ENCODE data around the gene RSRC2. TPM values are rescaled to one million over a fixed set of nuclear protein-coding genes. Genes with fewer than 3 reads are reported as not detected.
"Not testable (repeated sequence)": the region's sequence is repeated elsewhere in the genome, so short reads cannot be mapped to it uniquely, and the experiment has no call there.

RSRC2 gene
- total RNA-seq, 1 donor: 258 TPM

DNA sequence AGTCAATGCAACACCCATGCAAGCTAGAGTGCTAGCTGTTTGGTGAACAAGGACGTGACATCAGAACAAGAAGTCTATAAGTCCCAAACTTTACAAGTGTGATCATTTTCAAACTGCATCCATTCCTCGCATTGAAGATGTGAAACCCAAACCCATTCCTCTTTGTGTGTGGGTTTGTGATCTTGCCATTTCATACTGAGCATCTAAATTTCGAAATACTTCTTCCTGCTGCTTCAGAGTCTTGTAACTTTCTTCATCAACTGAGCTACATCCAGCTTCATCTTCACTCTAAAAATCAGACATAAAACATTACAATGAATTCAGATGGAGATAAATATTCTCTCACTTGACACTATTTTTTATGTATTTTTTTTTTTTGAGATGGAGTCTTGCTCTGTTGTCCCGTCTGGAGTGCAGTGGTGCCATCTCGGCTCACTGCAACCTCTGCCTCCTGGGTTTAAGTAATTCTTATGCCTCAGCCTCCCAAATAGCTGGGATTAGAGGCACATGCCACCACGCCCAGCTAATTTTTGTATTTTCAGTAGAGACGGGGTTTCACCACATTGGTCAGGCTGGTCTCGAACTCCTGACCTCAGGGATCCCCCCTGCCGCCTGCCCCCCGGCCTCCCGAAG, 21.2 kb downstream of the RSRC2 start:
- H3K4me1 ChIP-seq (ENCODE audit: insufficient read depth, low read length): peaks cover 20% of the 10 kb centered on the region
- H3K27me3 ChIP-seq (ENCODE audit: insufficient read depth, low read length): no peaks in the 10 kb centered on the region
- no peak overlapping the region for H3K4me3 ChIP-seq (ENCODE audit: low read length)
- no peaks in the 10 kb centered on the region for H3K9me3 ChIP-seq (ENCODE audit: low read depth, low read length)

DNA sequence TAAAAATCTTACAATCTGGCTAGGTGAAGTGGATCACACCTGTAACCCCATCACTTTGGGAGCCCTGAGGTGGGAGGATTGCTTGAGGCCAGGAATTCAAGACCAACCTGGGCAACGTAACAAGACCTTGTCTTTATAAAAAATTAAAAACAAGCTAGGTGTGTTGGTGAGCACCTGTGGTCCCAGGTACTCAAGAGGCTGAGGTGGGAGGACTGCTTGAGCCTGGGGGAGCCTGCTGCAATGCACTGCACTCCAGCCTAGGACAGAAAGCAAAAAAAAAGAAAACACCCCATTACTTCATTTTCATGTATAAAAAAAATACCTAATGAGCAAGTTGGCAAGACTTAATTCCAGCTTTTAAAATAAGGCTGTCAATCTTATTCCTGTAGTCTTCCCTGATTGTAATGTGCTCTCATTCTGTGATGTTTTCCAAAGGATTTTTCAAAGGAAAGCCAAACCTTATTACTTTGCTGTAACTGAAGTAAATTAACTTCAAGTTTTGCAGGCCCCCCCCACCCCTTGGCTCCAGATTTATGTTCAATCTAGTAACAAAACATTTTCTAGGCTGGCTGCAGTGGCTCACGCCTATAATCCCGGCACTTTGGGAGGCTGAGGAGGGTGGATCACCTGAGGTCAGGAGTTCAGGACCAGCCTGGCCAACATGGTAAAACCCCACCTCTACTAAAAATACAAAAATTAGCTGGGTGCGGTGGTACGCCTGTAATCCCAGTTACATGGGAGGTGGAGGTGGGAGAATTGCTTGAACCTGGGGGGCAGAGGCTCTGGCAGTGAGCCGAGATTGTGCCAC, 22.7 kb downstream of the RSRC2 start:
- H3K27me3 ChIP-seq (ENCODE audit: insufficient read depth, low read length): no peaks in the 10 kb centered on the region
- H3K4me1 ChIP-seq (ENCODE audit: insufficient read depth, low read length): peaks cover 28% of the 10 kb centered on the region
- no peak overlapping the region for H3K4me3 ChIP-seq (ENCODE audit: low read length)
- H3K9me3 ChIP-seq (ENCODE audit: low read depth, low read length): no peaks in the 10 kb centered on the region

DNA sequence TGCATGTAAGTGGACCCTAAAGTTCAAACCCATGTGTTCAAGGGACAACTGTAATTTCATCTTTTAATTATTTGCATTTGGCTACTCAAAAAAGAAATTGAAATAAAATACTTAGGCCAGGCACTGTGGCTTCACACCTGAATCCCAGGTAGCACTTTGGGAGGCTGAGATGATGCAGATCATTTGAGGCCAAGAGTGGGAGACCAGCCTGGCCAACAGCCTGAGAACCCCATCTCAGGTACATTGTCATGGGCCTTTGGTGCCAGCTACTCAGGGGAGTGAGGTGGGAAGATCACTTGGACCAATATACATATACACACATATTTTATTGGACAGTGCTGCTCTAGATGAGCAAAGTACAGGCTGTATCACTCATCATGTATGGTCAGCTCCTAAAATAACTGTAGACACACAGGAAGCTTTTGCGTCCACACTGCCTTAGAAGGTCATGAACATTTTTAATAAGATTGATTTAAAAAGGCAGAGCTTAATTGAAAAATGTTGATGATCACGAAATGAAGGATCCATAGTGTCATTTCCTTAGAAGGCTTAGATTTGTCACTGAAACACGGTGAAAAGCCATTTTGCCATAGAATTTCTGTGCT, 23.5 kb downstream of the RSRC2 start:
- no peaks in the 10 kb centered on the region for H3K9me3 ChIP-seq (ENCODE audit: low read depth, low read length)
- H3K27me3 ChIP-seq (ENCODE audit: insufficient read depth, low read length): no peaks in the 10 kb centered on the region
- no peak overlapping the region for H3K4me3 ChIP-seq (ENCODE audit: low read length)
- H3K4me1 ChIP-seq (ENCODE audit: insufficient read depth, low read length): peaks cover 31% of the 10 kb centered on the region

DNA sequence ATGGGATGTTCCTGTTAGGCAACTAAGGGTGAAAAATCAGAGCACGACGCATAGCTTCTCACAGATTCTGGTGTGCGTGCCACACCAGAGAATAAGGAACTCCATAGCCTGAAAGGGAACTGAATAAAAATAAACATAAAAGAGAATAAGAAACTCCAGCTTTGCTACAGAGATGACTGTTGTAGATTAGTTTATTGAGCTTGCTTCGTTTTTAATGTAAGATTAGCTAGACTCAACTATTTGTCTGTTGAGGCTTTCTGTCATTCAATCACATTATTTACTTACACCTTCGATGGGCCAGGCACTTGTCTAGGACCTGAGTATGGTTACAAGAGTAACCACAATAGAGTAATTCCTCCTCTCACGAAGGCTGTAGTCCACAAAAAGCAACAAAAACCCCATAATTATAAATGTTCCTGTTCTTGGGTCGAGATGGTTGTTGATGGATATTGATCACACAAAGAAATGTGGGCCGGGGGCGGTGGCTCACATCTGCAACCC, 25.2 kb downstream of the RSRC2 start:
- no peaks in the 10 kb centered on the region for H3K27me3 ChIP-seq (ENCODE audit: insufficient read depth, low read length)
- H3K4me1 ChIP-seq (ENCODE audit: insufficient read depth, low read length): peaks cover 46% of the 10 kb centered on the region
- no peaks in the 10 kb centered on the region for H3K9me3 ChIP-seq (ENCODE audit: low read depth, low read length)
- peak overlapping the region; percentile 78 for H3K4me3 ChIP-seq (ENCODE audit: low read length)

DNA sequence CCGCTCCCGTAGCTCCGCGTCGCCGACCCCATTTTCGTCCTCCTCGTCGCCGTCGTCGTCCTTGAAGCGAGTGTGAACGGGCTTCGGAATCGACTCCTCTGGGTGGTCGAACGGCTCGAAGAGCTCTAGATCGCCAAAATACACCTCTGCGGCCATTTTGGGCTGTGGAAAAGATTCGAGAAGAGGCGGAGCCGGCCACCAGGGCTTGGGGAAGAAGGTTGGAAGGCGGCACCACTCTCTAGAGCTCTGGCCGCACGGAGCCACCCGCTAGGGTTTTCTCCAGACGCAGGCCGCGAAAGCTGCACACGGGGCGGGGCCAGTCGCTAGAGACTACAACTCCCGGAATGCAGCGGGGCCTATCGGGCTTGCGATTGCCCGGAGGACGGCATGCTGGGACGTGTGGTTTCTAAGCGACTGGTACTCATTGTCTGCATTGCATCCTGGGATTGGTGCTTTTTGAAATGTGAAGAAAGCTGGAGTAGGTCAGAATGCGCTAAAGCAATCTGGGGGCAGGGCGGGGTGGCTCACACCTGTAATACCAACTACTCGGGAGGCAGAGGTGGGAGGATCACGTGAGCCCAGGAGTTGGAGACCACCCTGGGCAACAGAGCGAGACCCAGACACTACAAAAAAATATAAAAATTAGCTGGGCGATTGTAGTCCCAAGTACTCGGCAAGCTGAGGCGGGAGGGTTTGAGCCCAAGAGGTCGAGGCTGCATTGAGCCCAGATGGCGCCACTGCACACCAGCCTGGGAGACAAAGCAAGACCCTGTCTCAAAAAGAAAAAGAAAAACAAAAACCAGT, 25.8 kb downstream of the RSRC2 start, which contains the start of gene ZCCHC8:
TSS of gene ZCCHC8 (minus strand) at position 248 of the 804 bp plus-strand sequence. CDS start at position 156, 92 bp downstream.
- Histone ChIP-seq H3K4me1 (ENCODE audit: insufficient read depth, low read length) (peaks cover 47% of the 10 kb centered on the region), H3K4me3 (ENCODE audit: low read length) (peak within 1 kb of the TSS; percentile 78), H3K27me3 (ENCODE audit: insufficient read depth, low read length) (no peaks in the 10 kb centered on the region)

DNA sequence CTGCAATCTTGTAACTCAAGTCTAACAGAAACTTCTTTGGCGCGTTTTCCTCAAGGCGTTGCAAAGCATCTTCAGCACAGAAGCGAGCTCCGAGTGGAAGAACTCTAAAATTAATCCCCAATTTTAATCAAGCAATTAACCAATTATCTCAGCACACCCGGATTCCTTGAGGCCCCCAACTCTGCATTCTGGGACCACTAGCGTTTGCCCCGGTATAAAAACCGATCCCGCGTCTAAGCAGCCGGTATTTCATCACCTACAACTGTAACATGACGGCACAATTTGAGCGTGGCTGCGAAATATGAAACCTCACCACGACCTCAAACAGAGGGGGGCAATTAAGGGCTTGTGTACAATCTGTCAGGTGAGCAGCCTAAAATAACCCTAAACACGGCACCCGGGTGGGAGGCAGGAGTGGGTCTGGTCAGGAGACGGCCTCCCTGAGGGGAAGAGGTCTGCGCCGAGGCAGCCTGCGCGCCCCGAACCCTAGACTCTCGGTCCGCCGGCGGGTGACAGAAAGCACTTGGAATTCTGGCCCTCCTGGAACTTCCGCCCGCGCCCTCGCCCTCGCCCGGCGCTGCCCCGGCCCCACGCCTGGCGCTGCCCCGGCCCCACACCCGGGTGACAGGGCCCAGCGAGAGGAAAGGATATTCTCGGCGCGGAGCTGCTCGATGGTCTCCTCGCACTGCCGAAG, 26.6 kb downstream of the RSRC2 start:
- Histone ChIP-seq H3K9me3 (ENCODE audit: low read depth, low read length) (no peaks in the 10 kb centered on the region), H3K4me3 (ENCODE audit: low read length) (peak overlapping the region; percentile 78), H3K27me3 (ENCODE audit: insufficient read depth, low read length) (no peaks in the 10 kb centered on the region), H3K4me1 (ENCODE audit: insufficient read depth, low read length) (peaks cover 47% of the 10 kb centered on the region)

More for the DNA sequence above, 25.8 kb downstream of the RSRC2 start, which contains the start of gene ZCCHC8:
- no peaks in the 10 kb centered on the region for H3K9me3 ChIP-seq (ENCODE audit: low read depth, low read length)

DNA sequence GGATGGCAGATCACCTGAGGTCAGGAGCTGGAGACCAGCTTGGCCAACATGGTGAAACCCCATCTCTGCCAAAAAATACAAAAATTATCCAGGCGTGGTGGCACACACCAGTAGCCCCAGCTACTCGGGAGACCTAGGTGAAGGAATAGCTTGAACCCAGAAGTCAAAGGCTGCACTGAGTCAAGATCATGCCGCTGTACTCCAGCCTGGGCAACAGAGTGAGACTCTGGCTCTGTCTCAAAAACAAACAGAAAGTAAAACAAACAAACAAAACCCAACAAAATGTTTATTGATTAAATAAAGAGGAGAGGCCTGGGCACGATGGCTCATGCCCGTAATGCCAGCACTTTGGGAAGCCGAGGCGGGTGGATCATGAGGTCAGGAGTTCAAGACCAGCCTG, 31.5 kb downstream of the RSRC2 start:
- H3K27me3 ChIP-seq (ENCODE audit: insufficient read depth, low read length): no peaks in the 10 kb centered on the region
- peaks cover 28% of the 10 kb centered on the region for H3K4me1 ChIP-seq (ENCODE audit: insufficient read depth, low read length)
- no peaks in the 10 kb centered on the region for H3K9me3 ChIP-seq (ENCODE audit: low read depth, low read length)
- H3K4me3 ChIP-seq (ENCODE audit: low read length): no peak overlapping the region

DNA sequence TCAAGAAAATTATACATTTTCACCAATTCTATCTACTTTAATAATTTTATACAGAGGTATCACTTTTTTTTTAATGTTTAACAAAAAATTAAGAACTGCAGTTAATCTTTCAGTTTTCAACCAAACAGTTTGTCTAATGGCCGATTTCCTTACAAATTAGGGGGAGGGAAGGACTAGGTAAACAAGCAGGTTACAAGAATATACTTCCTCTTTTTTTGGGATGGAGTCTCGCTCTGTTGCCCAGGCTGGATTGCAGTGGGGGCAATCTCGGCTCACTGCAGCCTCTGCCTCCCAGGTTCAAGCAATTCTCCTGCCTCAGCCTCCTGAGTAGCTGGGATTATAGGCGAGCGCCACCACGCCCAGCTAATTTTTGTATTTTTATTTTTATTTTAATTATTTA, 33.5 kb downstream of the RSRC2 start:
- H3K9me3 ChIP-seq (ENCODE audit: low read depth, low read length); H3K27me3 ChIP-seq (ENCODE audit: insufficient read depth, low read length); H3K4me3 ChIP-seq (ENCODE audit: low read length): not testable (repeated sequence)
- H3K4me1 ChIP-seq (ENCODE audit: insufficient read depth, low read length): peaks cover 16% of the 10 kb centered on the region

DNA sequence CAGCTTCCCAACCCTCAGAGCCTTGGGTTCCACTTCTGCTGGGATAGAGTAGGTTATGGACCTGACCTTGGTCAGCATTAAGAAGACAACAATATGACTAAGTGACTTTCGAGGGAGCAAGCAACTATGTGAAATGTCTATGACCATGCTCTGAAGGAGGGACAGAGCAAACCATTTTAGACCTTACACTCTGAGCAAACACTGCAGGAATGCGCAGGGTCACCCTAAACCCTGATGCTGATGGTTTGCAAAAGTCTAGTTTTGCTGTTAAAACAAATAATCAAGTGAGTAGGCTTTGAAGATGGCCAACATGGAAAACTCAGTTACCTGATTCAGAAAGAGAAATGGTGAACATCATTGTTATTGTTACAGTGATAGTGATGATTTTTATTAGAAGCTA, 34.7 kb downstream of the RSRC2 start:
- Histone ChIP-seq H3K9me3 (ENCODE audit: low read depth, low read length) (no peaks in the 10 kb centered on the region), H3K27me3 (ENCODE audit: insufficient read depth, low read length) (no peaks in the 10 kb centered on the region), H3K4me3 (ENCODE audit: low read length) (no peak overlapping the region), H3K4me1 (ENCODE audit: insufficient read depth, low read length) (peaks cover 5% of the 10 kb centered on the region)

DNA sequence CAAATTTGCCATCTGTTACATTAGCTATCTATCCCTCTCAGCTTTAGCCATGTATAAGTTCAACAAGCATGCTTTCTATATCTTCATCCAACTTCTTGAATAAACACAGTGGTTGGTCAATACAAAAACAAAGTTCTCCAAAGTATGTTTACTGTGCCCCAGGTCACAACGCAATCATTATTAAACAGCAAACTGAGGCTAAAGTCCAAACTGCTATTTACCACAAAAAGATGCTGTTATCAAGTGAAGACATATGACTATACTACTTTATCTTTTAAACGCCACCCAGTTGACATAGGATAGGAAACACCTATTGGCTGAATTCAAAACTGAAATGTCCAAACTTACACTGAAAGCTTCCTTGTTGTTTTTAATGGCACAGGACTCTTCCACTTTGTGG, 37.7 kb downstream of the RSRC2 start:
- Histone ChIP-seq H3K27me3 (ENCODE audit: insufficient read depth, low read length) (no peaks in the 10 kb centered on the region), H3K4me3 (ENCODE audit: low read length) (no peak overlapping the region), H3K9me3 (ENCODE audit: low read depth, low read length) (no peaks in the 10 kb centered on the region), H3K4me1 (ENCODE audit: insufficient read depth, low read length) (no peaks in the 10 kb centered on the region)

DNA sequence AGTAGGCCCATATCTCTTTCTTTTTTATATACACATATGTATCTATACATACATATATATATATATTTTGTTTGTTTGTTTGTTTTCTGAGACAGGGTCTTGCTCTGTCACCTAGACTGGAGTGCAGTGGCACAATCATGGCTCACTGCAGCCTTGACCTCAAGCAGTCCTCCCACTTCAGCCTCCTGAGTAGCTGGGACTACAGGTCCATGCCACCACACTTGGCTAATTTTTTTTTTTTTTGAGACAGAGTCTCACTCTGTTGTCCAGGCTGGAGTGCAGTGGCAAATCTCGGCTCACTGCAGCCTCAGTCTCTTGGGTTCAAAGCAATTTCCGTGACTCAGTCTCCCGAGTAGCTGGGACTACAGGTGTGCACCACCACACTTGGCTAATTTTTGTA, 38.9 kb downstream of the RSRC2 start:
- H3K27me3 ChIP-seq (ENCODE audit: insufficient read depth, low read length); H3K4me1 ChIP-seq (ENCODE audit: insufficient read depth, low read length); H3K9me3 ChIP-seq (ENCODE audit: low read depth, low read length); H3K4me3 ChIP-seq (ENCODE audit: low read length): not testable (repeated sequence)

DNA sequence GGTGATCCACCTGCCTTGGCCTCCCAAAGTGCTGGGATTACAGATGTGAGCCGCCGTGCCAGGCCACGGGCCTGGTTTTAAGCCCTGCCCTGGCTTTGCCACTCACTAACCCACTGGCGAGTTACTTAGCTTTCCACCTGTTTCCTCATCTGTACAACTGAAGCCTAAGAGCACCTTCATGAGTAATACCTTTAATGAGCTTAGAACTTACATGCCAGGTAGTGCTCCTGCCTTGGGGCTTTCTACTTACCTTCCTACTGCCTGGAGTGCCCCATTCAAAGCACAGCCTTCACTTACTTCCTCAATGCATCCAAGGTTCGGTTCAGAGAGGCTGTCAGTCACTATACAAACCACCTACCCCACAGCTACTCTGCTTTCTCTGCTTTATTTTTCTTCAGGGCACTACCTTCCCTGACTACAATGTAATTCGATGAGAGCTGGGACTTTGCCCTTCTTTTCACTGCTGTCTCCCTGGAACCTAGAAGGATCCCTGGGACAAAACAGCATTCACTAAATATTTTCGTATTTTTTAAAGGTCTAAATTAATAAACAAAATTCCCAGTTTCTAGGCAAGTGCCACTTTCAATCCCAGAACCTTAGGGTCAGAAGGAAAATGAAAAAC, 39.8 kb downstream of the RSRC2 start:
- no peaks in the 10 kb centered on the region for H3K4me1 ChIP-seq (ENCODE audit: insufficient read depth, low read length)
- H3K4me3 ChIP-seq (ENCODE audit: low read length): no peak overlapping the region
- no peaks in the 10 kb centered on the region for H3K27me3 ChIP-seq (ENCODE audit: insufficient read depth, low read length)
- H3K9me3 ChIP-seq (ENCODE audit: low read depth, low read length): no peaks in the 10 kb centered on the region

DNA sequence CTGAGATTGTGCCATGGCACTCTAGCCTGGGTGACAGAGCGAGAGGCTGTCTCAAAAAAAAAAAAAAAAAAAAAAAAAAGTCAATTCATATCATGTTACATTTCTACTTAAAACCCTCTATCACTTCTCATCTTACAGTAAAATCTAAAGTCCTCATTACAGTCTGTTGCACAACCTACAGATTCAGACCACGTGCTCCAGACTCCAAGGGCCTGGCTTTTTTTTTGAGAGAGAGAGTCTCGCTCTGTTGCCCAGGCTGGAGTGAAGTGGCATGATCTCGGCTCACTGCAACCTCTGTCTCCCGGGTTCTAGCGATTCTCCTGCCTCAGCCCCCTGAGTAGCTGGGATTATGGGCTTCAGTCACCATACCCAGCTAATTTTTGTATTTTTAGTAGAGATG, 40.4 kb downstream of the RSRC2 start:
- H3K4me3 ChIP-seq (ENCODE audit: low read length); H3K27me3 ChIP-seq (ENCODE audit: insufficient read depth, low read length); H3K4me1 ChIP-seq (ENCODE audit: insufficient read depth, low read length); H3K9me3 ChIP-seq (ENCODE audit: low read depth, low read length): not testable (repeated sequence)

DNA sequence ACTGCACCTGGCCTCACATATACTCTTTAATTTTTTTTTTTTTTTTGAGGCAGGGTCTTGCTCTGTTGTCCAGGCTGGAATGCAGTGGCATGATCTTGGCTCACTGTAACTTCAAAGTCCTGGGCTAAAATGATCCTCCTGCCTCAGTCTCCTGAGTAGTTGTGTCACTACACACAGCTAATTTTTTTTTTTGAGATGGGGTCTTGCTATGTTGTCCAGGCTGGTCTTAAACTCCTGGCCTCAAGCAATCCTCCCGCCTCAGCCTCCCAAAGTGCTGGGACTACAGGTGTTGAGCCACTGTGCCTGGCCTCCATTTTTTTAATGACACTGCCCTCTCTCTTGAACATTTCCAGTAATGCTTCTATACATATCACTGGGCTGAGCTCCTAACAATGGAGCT, 42.4 kb downstream of the RSRC2 start:
- not testable (repeated sequence) for H3K27me3 ChIP-seq (ENCODE audit: insufficient read depth, low read length); H3K4me1 ChIP-seq (ENCODE audit: insufficient read depth, low read length); H3K4me3 ChIP-seq (ENCODE audit: low read length); H3K9me3 ChIP-seq (ENCODE audit: low read depth, low read length)

Measured in mononuclear cell (primary cell).